ENCODE measurements around the gene METTL9. TPM values are rescaled to one million over a fixed set of nuclear protein-coding genes. Genes with fewer than 3 reads are reported as not detected.

The METTL9 gene
- total and polyA plus RNA-seq, 2 of the 4 experiments (the other 2 are of a cell fraction), result 54.8 to 95.5 TPM

GRCh38 chr16:21602785-21603184 lies 3.4 kb downstream of the METTL9 start:
- peaks cover 48% of the 10 kb centered on the region for H4K20me1 ChIP-seq (ENCODE audit: insufficient read depth, low read length)
- no peak overlapping the region for H4K5ac ChIP-seq (ENCODE audit: low read depth, low read length)
- H3K4me2 ChIP-seq (ENCODE audit: low read depth, low read length), result no peak overlapping the region
- no peak overlapping the region for H3K14ac ChIP-seq (replicated peaks; ENCODE audit: low read depth, low read length)
- no peak overlapping the region for H4K8ac ChIP-seq (ENCODE audit: low read depth in 2 of 2, low read length in 2 of 2)
- peaks cover 15 to 57% of the 10 kb centered on the region in 2 experiments; a peak in 3 of 4 replicates for H3K79me1 ChIP-seq (ENCODE audit: low read depth in 1 of 2, low read length in 2 of 2)
- POLR2A ChIA-PET (ENCODE audit: unreplicated experiment), result interaction anchor here (0.7 kb wide), 1 partner anchor 18 kb away, joined by 9 read pairs; no protein-coding TSS in a partner anchor
- no peaks in the 10 kb centered on the region; the same call in 1 of the 2 replicates for H3K4me1 ChIP-seq (ENCODE audit: control insufficient read depth, insufficient read depth, low read length)
- intact Hi-C loops (cut with micrococcal nuclease), result no loop called here
- H3K23ac ChIP-seq (ENCODE audit: low read depth, low read length), result no peak overlapping the region
- H3K18ac ChIP-seq (ENCODE audit: low read depth, low read length), result no peak overlapping the region
- no peak overlapping the region for H2AFZ ChIP-seq (replicated peaks; ENCODE audit: low read length, poor library complexity)
- H3K27ac ChIP-seq (ENCODE audit: insufficient read depth, low read length), result no peak overlapping the region
- dilution Hi-C loops (cut with HindIII; ENCODE audit: low sequenced_read_pairs, unreplicated experiment), result no loop called here
- H3K9me3 ChIP-seq (ENCODE audit: control insufficient read depth, insufficient read depth, low read length), result no peaks in the 10 kb centered on the region
- H2AK9ac ChIP-seq (replicated peaks; ENCODE audit: low read depth, low read length, poor library complexity), result no peak overlapping the region
- CTCF ChIA-PET, result no interaction called here
- H2AK5ac ChIP-seq (ENCODE audit: low read depth, low read length), result no peak overlapping the region
- H2BK120ac ChIP-seq (ENCODE audit: low read depth, low read length), result no peak overlapping the region
- DNase-seq (no peak), ATAC-seq (ENCODE audit: low read depth) (no peak)
- no peak overlapping the region for H4K91ac ChIP-seq (ENCODE audit: insufficient read depth, low read depth, low read length)
- no peak overlapping the region for H3K9ac ChIP-seq (ENCODE audit: low read depth, low read length)
- in situ Hi-C loops (cut with MboI; ENCODE audit: low sequenced_read_pairs), result no loop called here
- H3K4ac ChIP-seq (ENCODE audit: low read depth, low read length), result no peak overlapping the region
- H2BK20ac ChIP-seq (ENCODE audit: low read depth, low read length), result no peak overlapping the region
- no peak overlapping the region for H2BK5ac ChIP-seq (ENCODE audit: low read depth, low read length, poor library complexity, severe bottlenecking)
- H3K9me1 ChIP-seq (ENCODE audit: insufficient read depth, low read length), result peaks cover 2% of the 10 kb centered on the region; the same call in 1 of the 2 replicates
- 100% methylated on average over 1 of the region's 3 CpGs; no CpG with 5 or more reads in 1 of the 2 experiments for WGBS, 2 experiments (ENCODE audit: extremely low coverage in 2 of 2, insufficient read length in 1 of 2)
- TF ChIP-seq BHLHE40 (IDR thresholded peaks at IDR 0.05; ENCODE audit: low read depth, low read length), result no peak
- no peak for TF ChIP-seq CEBPB (IDR thresholded peaks at IDR 0.05; ENCODE audit: low read depth, low read length)
- TF ChIP-seq SMC3 (IDR thresholded peaks at IDR 0.05; ENCODE audit: low read depth, low read length), result no peak
- TF ChIP-seq, protein P1, sequence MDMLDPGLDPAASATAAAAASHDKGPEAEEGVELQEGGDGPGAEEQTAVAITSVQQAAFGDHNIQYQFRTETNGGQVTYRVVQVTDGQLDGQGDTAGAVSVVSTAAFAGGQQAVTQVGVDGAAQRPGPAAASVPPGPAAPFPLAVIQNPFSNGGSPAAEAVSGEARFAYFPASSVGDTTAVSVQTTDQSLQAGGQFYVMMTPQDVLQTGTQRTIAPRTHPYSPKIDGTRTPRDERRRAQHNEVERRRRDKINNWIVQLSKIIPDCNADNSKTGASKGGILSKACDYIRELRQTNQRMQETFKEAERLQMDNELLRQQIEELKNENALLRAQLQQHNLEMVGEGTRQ (IDR thresholded peaks at IDR 0.05; ENCODE audit: low read depth, low read length), result no peak
- BruUV-seq (replicated peaks), result no TSS peak
- H2BK15ac ChIP-seq (ENCODE audit: low read depth, low read length), result no peak overlapping the region
- no peak overlapping the region for H3K56ac ChIP-seq (ENCODE audit: extremely low read depth, insufficient read depth, low read length)
- H3K36me3 ChIP-seq (ENCODE audit: control insufficient read depth, insufficient read depth, low read length), result no peaks in the 10 kb centered on the region
- H3K27me3 ChIP-seq (ENCODE audit: control insufficient read depth, insufficient read depth, low read length), result no peaks in the 10 kb centered on the region
- H3K4me3 ChIP-seq (ENCODE audit: insufficient read depth, low read depth, low read length), result no peak overlapping the region
